GM12891 (cell line): Measurements from ENCODE around the gene TRAPPC11.
"Not testable (repeated sequence)": the region's sequence is repeated elsewhere in the genome, so short reads cannot be mapped to it uniquely, and the experiment has no call there.

ENCODE experiments used
- DNase-seq: peaks from one replicate; pipeline ENCODE4 v3.0.0; 2011; ENCODE audit warnings: low spot score; ENCODE audit not compliant: insufficient read length
- FAIRE-seq: peaks from 2 replicates; lab custom pipeline; 2011; peaks lifted over from hg19 to GRCh38; lab: Jason Lieb, UNC
- PAX5 ChIP-seq: IDR thresholded peaks from 2 replicates; pipeline ENCODE4 v1.6.1; 2011; ENCODE audit warnings: low read length, moderate library complexity, mild to moderate bottlenecking; ENCODE audit not compliant: insufficient read depth, severe bottlenecking
- POLR2A ChIP-seq: IDR thresholded peaks from 2 replicates; pipeline ENCODE4 v1.6.1; 2011; ENCODE audit warnings: low read depth, low read length, control low read depth
- POLR2AphosphoS5 ChIP-seq: IDR thresholded peaks from 2 replicates; pipeline ENCODE4 v1.6.1; 2011; ENCODE audit warnings: low read depth, low read length, control low read depth
- POU2F2 ChIP-seq: IDR thresholded peaks from 2 replicates; pipeline ENCODE4 v1.6.1; 2011; ENCODE audit warnings: low read depth, mild to moderate bottlenecking, control low read depth, low read length, moderate library complexity
- SPI1 ChIP-seq: IDR thresholded peaks from 2 replicates; pipeline ENCODE4 v1.6.1; 2011; ENCODE audit warnings: low read depth, low read length, control low read depth
- TAF1 ChIP-seq: IDR thresholded peaks from 2 replicates; pipeline ENCODE4 v1.6.1; 2011; ENCODE audit warnings: low read depth, low read length, control low read depth

Gene TRAPPC11

DNA sequence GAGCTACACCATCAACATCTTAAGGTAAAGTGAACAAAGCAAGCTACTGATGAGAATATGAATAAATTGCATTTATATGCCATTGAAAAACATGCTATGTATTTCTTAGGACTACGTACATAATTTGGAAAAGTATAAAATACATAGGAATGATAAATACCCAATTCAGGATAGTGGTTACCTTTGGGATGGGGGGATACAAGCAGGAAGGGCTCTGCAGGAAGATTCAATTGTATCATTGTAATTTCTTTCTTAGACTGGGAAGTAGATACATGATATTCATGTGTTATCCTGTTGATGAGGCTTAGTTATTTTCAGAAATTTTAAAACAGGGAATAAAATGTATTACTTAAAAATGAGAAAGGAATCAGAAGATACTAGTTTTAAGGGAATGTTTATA is 43.4 kb downstream of the TRAPPC11 start:
- FAIRE-seq (no peak), DNase-seq (no peak)
- TF ChIP-seq TAF1 (no peak), PAX5 (no peak), POU2F2 (no peak), POLR2AphosphoS5 (no peak), SPI1 (no peak), POLR2A (no peak)

DNA sequence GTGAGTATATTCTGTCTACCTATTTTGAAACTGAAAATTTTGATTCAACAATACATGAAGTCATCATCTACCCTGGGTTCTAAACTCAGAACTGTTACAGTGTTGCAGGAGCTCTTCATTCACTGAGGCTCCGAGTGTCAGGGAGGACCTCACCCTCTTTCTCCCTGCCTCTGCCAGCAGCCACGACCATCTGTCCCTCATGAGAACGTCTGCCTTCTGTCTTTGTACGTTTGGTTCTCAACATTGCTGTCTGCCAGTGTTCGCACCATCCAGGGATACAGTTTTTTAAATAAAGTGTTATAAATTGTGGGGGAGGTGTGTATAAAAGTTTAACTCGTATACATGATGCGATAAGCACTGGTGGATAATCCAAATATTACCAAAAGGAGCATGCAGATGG is 55.5 kb downstream of the TRAPPC11 start:
- no peak for DNase-seq
- FAIRE-seq = no peak
- TF ChIP-seq POU2F2 (no peak), TAF1 (no peak), PAX5 (no peak), POLR2A (no peak), POLR2AphosphoS5 (no peak), SPI1 (no peak)

DNA sequence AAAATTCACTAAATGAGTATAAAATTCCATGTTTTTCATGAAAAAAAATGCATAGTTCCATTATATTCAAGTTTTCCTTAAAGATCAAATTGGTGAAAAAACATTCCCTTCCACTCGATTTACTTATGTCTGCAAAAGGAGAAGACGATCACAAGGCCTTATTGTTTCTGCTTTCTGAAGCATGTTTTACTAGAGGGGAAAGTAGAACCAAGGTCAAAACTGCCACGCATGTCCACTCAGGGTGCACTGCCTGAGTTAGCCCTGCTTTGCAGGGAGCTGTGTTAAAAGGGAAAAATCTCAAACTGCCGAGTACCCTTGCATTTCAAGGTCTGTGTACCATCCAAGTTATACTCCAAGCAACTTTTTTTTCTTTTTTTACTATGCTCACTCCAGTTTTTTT is 57.2 kb downstream of the TRAPPC11 start:
- TF ChIP-seq SPI1 = no peak
- TF ChIP-seq PAX5 = no peak
- TF ChIP-seq POLR2AphosphoS5 = no peak
- no peak for TF ChIP-seq POU2F2
- no peak for TF ChIP-seq TAF1
- TF ChIP-seq POLR2A = no peak
- FAIRE-seq (no peak), DNase-seq (no peak)

DNA sequence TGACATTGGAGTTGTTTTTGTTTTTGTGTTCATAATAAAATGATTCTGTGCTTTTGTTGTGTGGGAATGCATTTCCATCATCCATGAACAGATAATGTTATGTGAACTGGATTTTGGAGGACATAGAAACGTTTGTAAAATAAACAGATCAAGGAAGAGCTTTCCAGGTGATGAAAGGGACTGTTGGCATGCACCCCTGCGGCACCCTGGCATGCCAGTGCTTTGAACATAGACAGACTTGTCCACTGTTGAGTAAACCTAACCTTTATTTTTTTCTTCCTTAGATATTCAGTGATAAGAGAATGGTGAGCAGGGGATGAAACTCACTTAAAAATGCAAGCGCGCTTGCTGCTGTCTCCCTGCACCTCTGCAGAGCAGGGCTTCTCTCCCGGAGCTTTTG is 59.8 kb downstream of the TRAPPC11 start:
- FAIRE-seq = no peak
- TF ChIP-seq PAX5 (no peak), SPI1 (no peak), POU2F2 (no peak), POLR2AphosphoS5 (no peak)
- DNase-seq = no peak

DNA sequence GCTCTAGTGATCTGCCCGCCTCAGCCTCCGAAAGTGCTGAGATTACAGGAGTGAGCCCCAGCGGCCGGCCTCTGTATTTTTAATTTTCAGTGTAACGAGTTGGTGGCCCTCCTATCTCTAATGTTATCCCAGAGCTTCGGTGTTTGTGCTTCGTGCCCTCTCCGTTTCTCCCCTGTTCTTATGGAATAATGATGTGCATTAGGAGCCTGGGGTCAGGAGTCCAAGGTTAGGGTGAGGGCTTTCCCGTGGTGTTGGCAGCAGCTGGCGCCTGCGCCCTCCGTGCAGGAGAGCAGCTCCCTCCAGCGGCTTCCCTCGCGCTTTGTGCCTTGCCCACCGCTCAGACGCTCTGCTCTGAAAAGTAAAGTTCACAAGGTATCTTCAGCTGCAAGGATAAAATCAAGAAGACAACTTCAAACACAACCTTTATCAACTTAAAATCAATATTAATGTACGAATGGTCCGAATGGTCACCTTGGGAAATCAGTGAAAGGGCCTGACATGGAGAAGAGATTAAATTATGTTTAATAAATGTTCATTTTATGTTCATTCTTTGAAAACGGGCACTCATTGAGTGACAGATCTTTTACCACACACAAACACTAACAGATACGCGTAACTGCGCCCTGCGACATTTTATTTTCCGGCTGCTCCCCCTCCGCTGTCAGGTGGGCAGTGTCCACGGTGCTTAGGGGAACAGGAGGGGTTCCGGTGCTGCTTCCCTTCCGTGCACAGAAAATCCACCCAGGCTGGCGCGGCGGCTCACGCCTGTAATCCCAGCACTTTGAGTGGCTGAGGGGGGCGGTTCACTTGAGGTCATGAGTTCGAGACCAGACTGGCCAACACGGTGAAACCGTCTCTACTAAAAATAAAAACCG is 62.4 kb downstream of the TRAPPC11 start:
- FAIRE-seq (peak; percentile 79), DNase-seq (peak; percentile 36)
- TF ChIP-seq POU2F2 = no peak

DNA sequence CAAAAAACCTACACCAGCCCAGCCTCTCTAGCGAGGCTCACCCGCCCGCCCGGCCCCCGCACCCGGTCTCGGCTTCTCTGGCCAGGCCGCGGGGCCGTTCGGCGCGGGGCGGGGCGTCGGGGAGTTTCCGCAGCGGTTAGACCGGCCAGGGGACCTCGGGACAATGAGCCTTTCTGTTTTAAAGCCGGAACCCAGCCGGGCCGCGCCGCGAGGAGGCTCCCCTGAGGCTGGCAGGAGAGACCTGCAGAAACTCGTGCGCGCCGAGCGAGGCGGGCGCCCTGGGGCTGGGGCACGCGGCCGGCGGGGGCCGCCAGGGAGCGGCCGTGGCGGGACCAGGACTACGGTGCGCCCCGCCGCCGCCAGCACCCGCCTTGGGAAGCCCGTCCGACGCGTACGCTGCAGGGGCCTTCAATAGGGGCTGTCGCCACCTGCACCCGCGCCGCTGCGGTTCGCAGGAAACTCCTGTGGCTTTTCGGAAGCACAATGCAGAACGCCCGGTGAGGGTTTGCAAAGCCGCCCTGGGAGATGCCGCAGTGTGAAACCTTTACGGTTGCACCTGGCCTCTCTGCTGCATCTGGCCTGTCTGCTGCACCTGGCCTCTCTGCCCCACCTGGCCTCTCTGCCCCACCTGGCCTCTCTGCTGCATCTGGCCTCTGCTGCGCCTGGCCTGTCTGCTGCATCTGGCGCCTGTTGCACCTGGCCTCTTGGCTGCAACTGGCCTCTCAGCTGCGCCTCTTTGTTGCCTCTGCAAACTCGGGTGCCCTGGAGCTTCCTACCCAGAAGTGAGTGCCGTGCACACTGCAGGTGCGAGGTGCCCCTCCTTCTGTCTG is 63.9 kb downstream of the TRAPPC11 start:
- DNase-seq = peak; percentile 61
- peak; percentile 88 for FAIRE-seq

DNA sequence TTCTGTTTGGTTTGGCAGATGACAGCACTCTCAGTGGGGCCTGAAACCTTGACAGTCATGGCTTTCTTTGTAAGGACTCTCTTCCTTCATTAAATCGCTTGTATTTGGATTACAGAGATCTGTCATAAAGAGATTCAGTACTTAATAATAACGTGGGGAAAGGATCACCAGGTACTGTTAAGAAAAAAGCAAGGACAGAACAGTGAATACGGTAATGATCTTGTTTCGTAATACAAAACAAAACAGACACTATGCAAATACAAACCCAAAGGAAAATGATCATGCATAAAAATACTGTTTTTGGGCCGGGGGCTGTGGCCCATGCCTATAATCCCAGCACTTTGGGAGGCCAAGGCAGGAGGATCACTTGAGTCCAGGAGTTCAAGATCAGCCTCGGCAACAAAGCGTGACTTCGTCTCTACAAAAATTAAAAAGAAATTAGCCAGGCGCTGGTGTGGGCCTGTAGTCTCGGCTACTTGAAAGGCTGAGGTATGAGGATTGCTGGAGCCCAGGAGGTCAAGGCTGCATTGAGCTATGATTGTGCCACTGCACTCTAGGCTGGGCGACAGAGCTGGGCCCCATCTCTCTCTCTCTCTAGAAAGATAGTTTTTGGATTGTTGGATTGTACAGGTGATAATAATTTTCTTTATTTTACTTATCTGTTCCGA is 64.6 kb downstream of the TRAPPC11 start:
- no peak for DNase-seq
- peak; percentile 38 for FAIRE-seq
- no peak for TF ChIP-seq POLR2AphosphoS5

More for the DNA sequence above, 63.9 kb downstream of the TRAPPC11 start:
- TF ChIP-seq POLR2AphosphoS5 = peak; percentile 61; the same call in 1 of the 2 replicates
- no peak for TF ChIP-seq POLR2A

DNA sequence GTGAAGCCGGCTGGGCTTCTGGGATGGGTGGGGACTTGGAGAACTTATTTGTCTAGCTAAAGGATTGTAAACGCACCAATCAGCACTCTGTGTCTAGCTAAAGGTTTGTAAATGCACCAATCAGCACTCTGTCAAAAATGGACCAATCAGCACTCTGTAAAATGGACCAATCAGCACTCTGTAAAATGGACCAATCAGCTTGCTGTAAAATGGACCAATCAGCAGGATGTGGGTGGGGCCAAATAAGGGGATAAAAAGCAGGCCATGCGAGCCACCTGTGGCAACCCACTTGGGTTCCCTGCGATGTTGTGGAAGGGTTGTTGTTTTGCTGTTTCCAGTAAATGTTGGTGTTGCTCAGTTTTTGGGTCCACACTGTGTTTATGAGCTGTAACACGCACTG is 66.5 kb downstream of the TRAPPC11 start:
- not testable (repeated sequence) for DNase-seq, FAIRE-seq

DNA sequence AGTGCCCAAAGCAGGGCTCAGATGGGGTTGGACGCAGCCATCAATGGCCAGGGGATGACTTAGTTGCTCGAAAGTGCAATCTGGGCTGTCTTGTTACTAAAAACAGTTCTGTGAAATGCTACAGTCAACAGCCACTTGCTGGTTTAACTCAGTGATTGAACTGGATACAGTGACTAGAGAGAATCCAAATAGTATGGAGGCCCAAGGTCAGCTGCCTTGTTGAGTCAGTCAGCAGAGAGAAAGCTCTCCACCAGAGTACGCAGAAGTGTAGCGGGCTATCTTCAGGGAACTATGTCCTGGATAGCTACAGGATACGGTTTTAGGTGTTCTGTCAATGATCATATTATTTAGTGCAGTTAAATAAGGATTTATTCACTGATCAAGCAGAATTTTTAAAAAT is 68.4 kb downstream of the TRAPPC11 start:
- no peak for TF ChIP-seq POLR2A
- TF ChIP-seq POLR2AphosphoS5 = no peak
- no peak for TF ChIP-seq POU2F2
- no peak for TF ChIP-seq PAX5
- no peak for TF ChIP-seq SPI1
- TF ChIP-seq TAF1 = no peak
- DNase-seq = no peak
- FAIRE-seq = no peak

DNA sequence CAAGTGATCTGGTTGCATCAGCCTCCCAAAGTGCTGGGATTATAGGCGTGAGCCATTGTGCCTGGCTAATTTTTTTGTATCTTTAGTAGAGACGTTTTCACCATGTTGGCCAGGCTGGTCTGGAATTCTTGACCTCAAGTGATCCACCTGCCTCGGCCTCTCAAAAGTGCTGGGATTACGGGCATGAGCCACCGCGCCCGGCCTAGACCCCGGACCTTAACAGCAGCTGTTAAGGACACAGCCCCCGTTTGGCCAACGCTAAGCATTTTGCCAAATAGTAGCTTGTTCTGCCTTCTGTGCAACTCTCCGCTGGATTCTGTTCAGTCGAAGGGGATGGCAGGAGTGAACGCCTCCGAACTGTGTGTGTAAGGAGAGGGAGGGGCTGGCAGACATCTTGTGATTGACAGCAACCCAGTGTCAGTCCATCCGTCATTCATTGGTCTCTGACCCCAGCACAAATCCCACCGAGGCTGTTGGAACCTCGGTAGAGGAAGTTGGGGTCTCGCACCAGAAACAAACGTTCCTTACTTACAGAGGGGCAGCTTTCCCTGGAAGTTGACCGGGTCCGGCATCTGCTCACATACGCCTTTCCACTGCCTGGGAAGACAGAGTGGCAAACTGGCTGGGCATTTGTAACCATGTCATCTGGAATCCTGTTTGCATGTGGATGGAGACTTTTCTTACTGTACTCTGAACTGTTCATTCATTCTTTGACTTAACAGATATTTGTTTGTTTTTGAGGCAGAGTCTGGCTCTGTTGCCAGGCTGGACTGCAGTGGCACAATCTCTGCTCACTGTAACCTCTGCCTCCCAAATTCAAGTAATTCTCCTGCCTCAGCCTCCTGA is 69.4 kb downstream of the TRAPPC11 start:
- FAIRE-seq (no peak), DNase-seq (no peak)
- TF ChIP-seq TAF1 (no peak), POU2F2 (no peak), SPI1 (no peak), POLR2A (no peak), POLR2AphosphoS5 (no peak), PAX5 (no peak)
